Small intestine (tissue), 7 donors: ENCODE results near the gene SH3GL1. TPM values are rescaled to one million over a fixed set of nuclear protein-coding genes. Genes with fewer than 3 reads are reported as not detected.

Experiments
- DNase-seq, 2 donors: peaks; one replicate each; pipeline versions ENCODE4 v3.0.0 to v3.0.0-alpha.2; 2013
- FAIRE-seq: peaks from 2 replicates; lab custom pipeline; 2012; peaks lifted over from hg19 to GRCh38; lab: Jason Lieb, UNC
- H3K27ac ChIP-seq, 3 donors: one replicate each; pipeline ENCODE4 v1.5.1; 2013; ENCODE audit warnings: low read length in 2 of 3, mild to moderate bottlenecking in 2 of 3, control low read depth in 1 of 3, inconsistent platforms in 1 of 3, low read depth in 1 of 3, moderate library complexity in 1 of 3
- H3K27me3 ChIP-seq, 3 donors: one replicate each; pipeline ENCODE4 v1.6.1; 2013; ENCODE audit warnings: low read length in 3 of 3, inconsistent platforms in 1 of 3; ENCODE audit not compliant: control insufficient read depth in 3 of 3, insufficient read depth in 3 of 3
- H3K36me3 ChIP-seq, 3 donors: one replicate each; pipeline ENCODE4 v1.6.1; 2013; ENCODE audit warnings: low read length in 3 of 3, inconsistent platforms in 1 of 3, low read depth in 1 of 3, mild to moderate bottlenecking in 1 of 3, moderate library complexity in 1 of 3; ENCODE audit not compliant: control insufficient read depth in 3 of 3, insufficient read depth in 2 of 3
- H3K4me1 ChIP-seq, 3 donors: one replicate each; pipeline ENCODE4 v1.6.1; 2013; ENCODE audit warnings: low read length in 2 of 3, inconsistent platforms in 1 of 3, low read depth in 1 of 3, mild to moderate bottlenecking in 1 of 3, moderate library complexity in 1 of 3; ENCODE audit not compliant: control insufficient read depth in 3 of 3, insufficient read depth in 2 of 3
- H3K4me3 ChIP-seq, 3 donors: one replicate each; pipeline ENCODE4 v1.5.1; 2013; ENCODE audit warnings: low read length in 3 of 3, control low read depth in 1 of 3, inconsistent platforms in 1 of 3, low read depth in 1 of 3, mild to moderate bottlenecking in 1 of 3, moderate library complexity in 1 of 3
- H3K9me3 ChIP-seq, 2 donors: one replicate each; pipeline ENCODE4 v1.6.1; 2013; ENCODE audit warnings: low read depth in 1 of 2, low read length in 1 of 2; ENCODE audit not compliant: control insufficient read depth in 2 of 2, insufficient read depth in 1 of 2
- WGBS, 3 donors: extraction: QIAGEN DNeasy Blood & Tissue Kit; methylation state at CpG; one replicate each; pipeline ENCODE4 v1.1.7; 2013; 5-methylcytosine and 5-hydroxymethylcytosine counted together
- polyA plus RNA-seq, 4 donors: library from polyadenylated mRNA; stranded (reverse) in 3 of 4; unstranded in 1 of 4; fragments of 200-250 nt in 3 of 4; fragments of 120-200 nt in 1 of 4; gene quantifications; one replicate each; pipeline versions ENCODE4 v1.2.1 to v1.2.3, GENCODE V29; 2013
- donor health status: healthy with polysubstance abuse.
- donor health status: control.
- donor health status: control.
- donor health status: Bipolar disorder and iron deficiency.
- donor health status: healthy.

SH3GL1 gene
- polyA plus RNA-seq, 4 donors, result 64.9 to 132 (median 104) TPM

DNA sequence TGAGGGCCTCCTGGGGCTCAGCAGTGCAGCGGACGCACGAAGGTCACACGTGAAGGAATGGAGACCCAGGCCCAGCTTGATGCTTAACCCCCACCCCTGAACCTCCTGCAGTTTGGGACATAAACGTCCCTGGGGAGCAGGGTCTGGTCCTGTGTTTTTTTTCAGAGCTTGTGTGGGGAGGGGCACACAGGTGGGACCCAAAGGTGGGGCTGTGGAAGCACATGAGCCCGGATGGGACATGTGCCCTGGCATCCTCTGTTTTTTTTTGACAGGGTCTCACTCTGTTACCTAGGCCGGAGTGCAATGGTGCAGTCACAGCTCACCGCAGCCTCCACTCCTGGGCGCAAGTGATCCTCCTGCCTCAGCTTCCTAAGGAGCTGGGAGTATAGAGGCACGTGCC lies 36.8 kb upstream of the SH3GL1 start:
- H3K27ac ChIP-seq, result no peak overlapping the region
- WGBS, 3 donors, result 90 to 95% (median 93%) methylated on average over 10 of the region's 10 CpGs

DNA sequence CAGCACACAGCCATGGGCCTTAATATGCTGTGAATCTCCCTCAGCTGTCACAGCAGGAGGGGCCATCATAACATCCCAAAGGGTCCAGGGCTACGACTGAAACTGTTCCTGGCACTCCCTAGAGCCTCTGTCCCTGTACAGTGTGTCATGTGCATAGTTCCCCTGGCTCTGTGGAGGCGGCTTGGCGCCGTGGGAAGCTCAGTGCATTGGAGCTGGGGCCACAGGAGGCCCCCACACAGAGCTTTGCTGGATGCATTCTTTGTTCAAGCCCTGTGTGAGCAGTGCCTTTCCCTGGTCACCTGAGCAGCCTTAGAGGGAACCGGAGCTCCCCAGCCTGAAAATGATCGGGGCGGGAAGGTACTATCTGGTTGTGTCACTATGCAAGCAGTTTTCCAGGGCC lies 35.9 kb upstream of the SH3GL1 start:
- Histone ChIP-seq H3K4me1 (no peaks in the 10 kb centered on the region), H3K27me3 (no peaks in the 10 kb centered on the region), H3K36me3 (peaks cover 3 to 69% (median 6%) of the 10 kb centered on the region in 3 donors), H3K4me3 (no peak overlapping the region), H3K27ac (no peak overlapping the region), H3K9me3 (no peaks in the 10 kb centered on the region)
- 91 to 95% (median 92%) methylated on average over 7 of the region's 7 CpGs for WGBS, 3 donors
- no peak for FAIRE-seq
- no peak for DNase-seq

More for the DNA sequence above, 36.8 kb upstream of the SH3GL1 start:
- H3K36me3 ChIP-seq, result peaks cover 0 to 63% (median 6%) of the 10 kb centered on the region in 3 donors
- FAIRE-seq (no peak), DNase-seq (no peak)
- no peaks in the 10 kb centered on the region for H3K4me1 ChIP-seq
- no peaks in the 10 kb centered on the region for H3K27me3 ChIP-seq
- H3K4me3 ChIP-seq, result no peak overlapping the region
- H3K9me3 ChIP-seq, result no peaks in the 10 kb centered on the region

DNA sequence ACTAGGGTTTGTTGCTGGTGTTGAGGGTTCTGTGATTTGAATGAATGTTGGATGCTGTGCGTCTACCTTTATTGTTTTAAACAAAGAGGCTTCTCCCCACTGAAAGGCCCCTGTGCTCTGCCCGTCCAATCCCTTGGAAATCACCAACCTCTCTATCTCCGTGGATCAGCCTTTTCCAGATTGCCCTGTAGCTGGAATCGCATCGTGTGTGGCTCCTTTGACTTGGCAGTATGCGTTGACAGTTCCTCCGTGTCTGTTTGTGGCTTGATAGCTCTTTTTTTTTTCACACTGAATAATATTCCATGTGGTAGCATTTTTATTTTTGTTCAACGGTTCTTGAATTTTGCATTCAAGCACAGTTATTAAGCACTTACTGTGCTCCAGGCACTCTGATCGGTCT lies 34.0 kb upstream of the SH3GL1 start:
- no peaks in the 10 kb centered on the region for H3K4me1 ChIP-seq
- H3K4me3 ChIP-seq, result no peak overlapping the region
- H3K9me3 ChIP-seq, result no peaks in the 10 kb centered on the region
- FAIRE-seq (no peak), DNase-seq (no peak)
- no peak overlapping the region for H3K27ac ChIP-seq
- peaks cover 3 to 72% (median 6%) of the 10 kb centered on the region in 3 donors for H3K36me3 ChIP-seq
- WGBS, 3 donors, result 93 to 97% (median 95%) methylated on average over 9 of the region's 9 CpGs
- no peaks in the 10 kb centered on the region for H3K27me3 ChIP-seq

DNA sequence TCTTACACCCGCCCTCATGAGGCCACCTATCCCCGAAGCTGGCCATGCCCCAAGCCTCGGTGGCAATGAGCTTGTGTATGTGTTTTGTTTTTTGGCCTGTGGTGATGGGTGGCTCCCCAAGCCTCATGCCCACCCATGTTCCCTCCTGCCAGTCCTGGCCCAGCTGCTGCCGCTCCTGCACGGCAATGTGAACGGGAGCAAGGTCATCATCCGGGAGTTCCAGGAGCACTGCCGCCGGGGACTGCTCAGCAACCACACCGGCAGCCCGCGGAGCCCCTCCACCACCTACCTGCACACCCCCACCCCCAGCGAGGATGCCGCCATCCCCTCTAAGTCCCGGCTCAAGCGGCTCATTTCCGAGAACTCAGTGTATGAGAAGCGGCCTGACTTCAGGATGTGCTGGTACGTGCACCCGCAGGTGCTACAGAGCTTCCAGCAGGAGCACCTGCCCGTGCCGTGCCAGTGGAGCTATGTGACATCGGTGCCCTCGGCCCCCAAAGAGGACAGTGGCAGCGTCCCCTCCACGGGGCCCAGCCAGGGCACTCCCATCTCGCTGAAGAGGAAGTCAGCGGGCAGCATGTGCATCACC lies 32.7 kb upstream of the SH3GL1 start:
- Histone ChIP-seq H3K4me3 (no peak overlapping the region), H3K36me3 (peaks cover 3 to 84% (median 6%) of the 10 kb centered on the region in 3 donors)

DNA sequence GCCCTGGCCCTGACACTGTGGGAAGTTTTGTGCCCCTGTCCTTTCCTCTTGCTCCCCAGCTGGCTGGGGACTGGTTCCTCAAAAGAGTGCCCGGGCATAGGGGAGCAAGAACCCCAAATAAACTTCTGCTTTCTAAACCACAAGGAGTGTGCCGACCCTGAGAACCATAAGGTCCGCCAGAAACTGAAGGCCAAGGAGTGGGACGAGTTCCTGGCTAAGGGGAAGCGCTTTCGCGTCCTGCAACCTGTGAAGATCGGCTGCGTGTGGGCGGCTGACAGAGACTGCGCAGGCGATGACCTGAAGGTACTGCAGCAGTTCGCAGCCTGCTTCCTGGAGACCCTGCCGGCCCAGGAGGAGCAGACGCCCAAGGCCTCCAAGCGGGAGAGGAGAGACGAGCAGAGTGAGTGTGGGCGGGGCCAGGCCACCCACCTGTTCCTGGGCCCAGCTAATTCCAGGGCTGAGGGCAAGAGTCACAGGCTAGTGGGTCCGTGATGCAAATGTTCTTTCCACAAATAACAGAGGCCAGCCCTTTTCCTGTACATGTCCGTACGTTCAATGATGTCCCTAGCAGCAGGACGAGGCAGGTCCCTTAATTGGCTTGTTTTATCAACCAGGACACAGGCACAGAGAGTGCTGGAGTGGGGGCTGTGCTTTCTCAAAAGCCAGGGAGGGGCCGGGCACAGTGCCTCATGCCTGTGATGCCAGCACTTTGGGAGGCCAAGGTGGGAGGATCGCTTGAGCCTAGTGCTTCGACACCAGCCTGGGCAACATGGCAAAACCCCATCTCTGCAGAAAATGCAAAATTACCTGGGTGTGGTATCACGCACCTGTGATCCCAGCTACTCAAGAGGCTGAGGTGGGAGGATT lies 31.7 kb upstream of the SH3GL1 start:
- FAIRE-seq, result no peak
- Histone ChIP-seq H3K36me3 (peaks cover 3 to 80% (median 6%) of the 10 kb centered on the region in 3 donors), H3K27ac (no peak overlapping the region), H3K9me3 (no peaks in the 10 kb centered on the region), H3K27me3 (no peaks in the 10 kb centered on the region), H3K4me3 (no peak overlapping the region), H3K4me1 (no peaks in the 10 kb centered on the region)
- WGBS, 3 donors, result 83 to 90% (median 88%) methylated on average over 25 to 26 of the region's 26 CpGs
- no peak for DNase-seq

More for the DNA sequence above, 32.7 kb upstream of the SH3GL1 start:
- H3K9me3 ChIP-seq, result no peaks in the 10 kb centered on the region
- H3K27me3 ChIP-seq, result no peaks in the 10 kb centered on the region
- WGBS, 3 donors, result 95 to 96% (median 95%) methylated on average over 28 of the region's 28 CpGs
- FAIRE-seq (no peak), DNase-seq (no peak)
- no peak overlapping the region for H3K27ac ChIP-seq
- H3K4me1 ChIP-seq, result no peaks in the 10 kb centered on the region

DNA sequence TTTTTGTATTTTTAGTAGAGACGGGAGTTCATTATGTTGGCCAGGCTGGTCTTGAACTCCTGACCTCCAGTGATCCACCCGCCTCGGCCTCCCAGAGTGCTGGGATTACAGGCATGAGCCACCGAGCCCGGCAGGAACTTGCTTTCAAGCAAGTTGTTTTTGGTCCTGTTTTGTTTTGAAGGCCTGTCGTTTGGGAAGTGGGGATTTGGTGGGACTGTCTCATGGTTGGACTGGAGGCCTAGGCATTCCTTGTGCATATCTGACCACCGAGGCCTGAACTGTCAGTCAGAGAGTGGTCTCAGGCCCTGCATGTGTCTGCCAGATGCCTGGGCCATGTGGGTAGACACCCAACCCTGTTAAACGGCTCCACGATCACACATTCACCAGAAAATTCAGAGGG lies 30.9 kb upstream of the SH3GL1 start:
- no peak overlapping the region for H3K27ac ChIP-seq
- DNase-seq (no peak), FAIRE-seq (no peak)
- no peaks in the 10 kb centered on the region for H3K4me1 ChIP-seq
- H3K27me3 ChIP-seq, result no peaks in the 10 kb centered on the region
- no peaks in the 10 kb centered on the region for H3K9me3 ChIP-seq
- H3K4me3 ChIP-seq, result no peak overlapping the region
- peaks cover 3 to 77% (median 3%) of the 10 kb centered on the region in 3 donors for H3K36me3 ChIP-seq
- 88 to 96% (median 90%) methylated on average over 9 of the region's 9 CpGs for WGBS, 3 donors

DNA sequence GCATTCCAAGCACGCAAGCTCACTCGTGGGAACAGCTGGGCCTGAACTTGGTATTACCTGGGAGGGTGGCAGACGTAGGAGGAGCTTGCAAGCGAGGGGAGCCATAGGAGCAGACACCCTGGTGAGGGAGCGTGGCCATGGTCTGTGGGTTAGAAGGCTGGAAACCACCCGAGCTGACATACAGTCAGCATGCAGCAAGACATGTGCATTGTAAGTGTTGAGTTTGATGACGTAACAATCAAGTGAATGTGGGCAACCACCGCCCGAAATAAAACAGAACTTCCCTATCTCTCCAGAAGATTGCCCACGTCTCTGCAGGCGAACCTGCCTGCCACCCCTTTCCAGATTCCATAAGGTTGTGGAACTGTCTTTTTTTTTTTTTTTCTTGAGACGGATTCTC lies 30.4 kb upstream of the SH3GL1 start:
- Histone ChIP-seq H3K4me3 (no peak overlapping the region), H3K36me3 (peaks cover 3 to 73% (median 3%) of the 10 kb centered on the region in 3 donors), H3K27me3 (no peaks in the 10 kb centered on the region), H3K4me1 (no peaks in the 10 kb centered on the region), H3K27ac (no peak overlapping the region), H3K9me3 (no peaks in the 10 kb centered on the region)
- 86 to 91% (median 88%) methylated on average over 12 of the region's 12 CpGs for WGBS, 3 donors
- FAIRE-seq (no peak), DNase-seq (no peak)

DNA sequence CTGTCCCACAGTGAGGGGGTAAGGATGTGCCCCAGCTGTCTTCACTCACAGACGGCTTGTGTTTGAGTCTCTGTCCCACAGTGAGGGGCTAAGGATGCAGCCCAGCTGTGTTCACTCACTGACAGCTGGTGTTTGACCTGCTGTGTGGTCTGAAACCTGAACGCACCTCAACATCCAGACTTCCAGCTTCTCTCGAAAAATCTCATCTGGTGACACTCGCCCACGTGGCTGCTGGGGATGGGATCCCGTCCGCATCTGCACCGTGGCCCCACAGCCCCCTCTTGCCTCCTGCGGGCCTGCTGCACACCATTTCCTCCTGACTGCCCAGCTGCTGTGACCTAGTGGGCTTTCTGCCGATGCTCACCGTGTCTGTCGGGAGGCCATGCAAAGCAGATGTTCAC lies 29.4 kb upstream of the SH3GL1 start:
- Histone ChIP-seq H3K36me3 (peaks cover 3 to 70% (median 3%) of the 10 kb centered on the region in 3 donors), H3K4me3 (no peak overlapping the region), H3K4me1 (no peaks in the 10 kb centered on the region), H3K27ac (no peak overlapping the region), H3K27me3 (no peaks in the 10 kb centered on the region), H3K9me3 (no peaks in the 10 kb centered on the region)
- 76 to 96% (median 88%) methylated on average over 12 of the region's 12 CpGs for WGBS, 3 donors
- no peak for FAIRE-seq
- no peak for DNase-seq
